ENCODE results near the gene LTB4R2.

- no peak for TF ChIP-seq CTCF (IDR thresholded peaks at IDR 0.05; ENCODE audit: insufficient read depth, low read depth, low read length)
- TF ChIP-seq EZH2 (IDR thresholded peaks at IDR 0.05; ENCODE audit: insufficient read depth, low read length): no peak
These were observed 22.9 kb upstream of the LTB4R2 start for GRCh38 chr14:24286996-24287395.

Measured in astrocyte (in vitro differentiated cells and primary cell).